Activated T-cell treated with anti-CD3 and anti-CD28 coated beads, Interleukin-2, amount 50 U/mL, for 1 hour (primary cell): Measurements from ENCODE around the gene PACRGL.

Experiments used
- DNase-seq: peaks from one replicate; pipeline ENCODE4 v3.0.0-alpha.2; 2020

PACRGL gene

GRCh38 chr4:20700007-20700761 lies at the start of gene PACRGL:
Gene PACRGL, plus strand, starts transcription at chr4:20700458. Its CDS starts 4,024 bp downstream, at chr4:20704482.
- DNase-seq = peak; percentile 90

DNA sequence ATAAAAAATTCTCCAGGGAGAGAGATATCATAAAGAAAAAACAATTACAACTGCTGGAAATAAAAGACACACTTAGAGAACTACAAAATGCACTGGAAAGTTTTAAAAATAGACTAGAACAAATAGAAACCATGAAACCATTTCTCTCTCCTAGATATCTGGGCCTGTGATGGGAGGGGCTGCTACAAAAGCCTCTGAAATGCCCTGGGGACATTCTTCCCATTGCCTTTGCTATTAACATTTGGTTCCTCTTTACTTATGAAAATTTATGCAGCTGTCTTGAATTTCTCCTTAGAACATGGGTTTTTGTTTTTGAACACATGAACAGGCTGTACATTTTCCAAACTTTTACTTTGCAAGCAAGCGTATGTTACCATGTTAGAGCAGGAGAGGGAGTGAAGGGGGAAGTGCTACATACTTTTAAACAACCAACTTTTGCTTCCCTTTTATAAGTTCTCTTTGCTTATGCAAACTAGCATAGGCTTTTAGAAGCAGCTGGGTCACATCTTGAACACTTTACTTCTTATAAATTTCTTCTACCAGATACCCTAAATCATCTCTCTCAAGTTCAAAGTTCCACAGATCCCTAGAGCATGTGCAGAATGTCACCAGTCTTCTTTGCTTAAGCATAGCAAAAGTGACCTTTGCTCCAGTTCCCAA lies 47.9 kb upstream of the PACRGL start:
- no peak for DNase-seq

GRCh38 chr4:20658456-20658855 lies 41.8 kb upstream of the PACRGL start:
- no peak for DNase-seq

DNA sequence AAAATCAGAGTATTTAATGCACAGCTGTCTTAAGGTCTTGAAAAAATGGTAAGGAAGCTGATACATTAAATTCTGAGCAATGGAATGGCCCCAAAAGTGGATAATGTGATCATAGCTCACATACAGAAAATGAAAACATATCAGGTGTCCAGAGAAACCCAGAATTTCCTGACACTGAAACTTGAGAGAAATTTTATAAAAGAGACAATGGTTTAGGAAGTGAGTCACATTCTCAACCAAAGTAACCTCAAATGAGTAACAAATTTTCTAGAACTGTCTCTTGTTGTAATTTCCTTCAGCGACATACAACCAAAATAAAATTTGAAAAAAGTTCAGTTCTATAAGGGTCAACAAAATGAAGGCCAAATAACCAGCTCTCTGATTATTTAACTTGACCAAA lies 37.4 kb upstream of the PACRGL start:
- no peak for DNase-seq

GRCh38 chr4:20666012-20666860 lies 34.0 kb upstream of the PACRGL start:
- DNase-seq = no peak

DNA sequence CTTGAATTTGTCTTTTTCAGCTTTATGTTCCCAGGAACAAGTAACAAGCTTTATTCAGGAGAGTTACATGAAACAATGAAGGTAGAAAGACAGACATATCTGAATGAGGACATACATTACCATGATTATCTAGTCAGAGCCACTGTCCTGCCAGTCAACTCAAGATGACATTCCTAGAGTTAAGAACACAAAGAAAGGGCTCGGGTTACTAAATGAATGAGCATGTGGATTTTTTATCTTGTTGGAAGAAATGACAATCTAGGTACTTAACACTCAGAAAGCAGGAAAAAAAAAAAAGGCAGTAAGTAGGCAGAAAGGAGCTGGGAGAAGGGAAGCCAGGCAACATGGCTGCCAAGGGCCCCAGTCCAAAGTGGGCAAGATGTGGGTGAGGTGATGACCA lies 28.0 kb upstream of the PACRGL start:
- no peak for DNase-seq

DNA sequence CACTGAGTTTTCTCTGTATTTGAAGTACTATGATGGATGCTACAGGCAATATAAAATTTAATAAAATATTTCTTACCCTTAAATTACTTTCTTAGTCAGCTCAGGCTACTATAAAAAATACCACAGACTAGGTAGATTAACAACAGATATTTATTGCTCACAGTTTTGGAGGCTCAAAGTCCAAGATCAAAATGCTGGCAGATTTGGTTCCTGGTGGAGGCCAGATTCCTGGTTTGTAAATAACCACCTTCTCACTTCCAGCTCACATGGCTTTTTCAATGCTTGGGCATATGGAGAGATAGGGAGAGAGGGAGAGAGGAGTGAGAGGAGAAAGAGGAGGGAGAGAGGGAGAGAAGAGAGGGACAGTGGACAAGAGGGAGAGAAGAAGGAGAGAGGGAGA lies 24.5 kb upstream of the PACRGL start:
- DNase-seq = no peak

GRCh38 chr4:20676501-20677197 lies 23.6 kb upstream of the PACRGL start:
- no peak for DNase-seq

- DNase-seq = no peak
Measured at GRCh38 chr4:20678400-20678799, 21.9 kb upstream of the PACRGL start.

GRCh38 chr4:20679951-20680350 lies 20.3 kb upstream of the PACRGL start:
- DNase-seq = no peak

DNA sequence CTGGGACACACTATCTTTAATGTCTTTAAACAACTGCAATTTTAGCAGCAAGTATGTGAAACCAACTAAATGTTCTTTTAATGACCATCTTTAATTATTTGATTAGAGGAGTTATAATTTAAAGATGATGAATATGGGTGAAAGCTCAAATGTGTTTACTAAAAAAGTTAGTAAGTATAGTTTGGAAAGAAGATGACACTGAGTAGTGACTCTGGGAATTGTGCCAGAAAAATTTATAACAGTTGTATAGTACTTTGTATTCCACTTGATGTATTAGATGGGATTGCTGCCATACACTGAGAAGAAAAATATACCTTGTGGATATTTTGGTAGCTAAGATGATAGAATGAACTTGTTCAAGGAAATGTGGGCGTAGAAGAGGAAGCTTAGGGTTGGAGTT lies 19.5 kb upstream of the PACRGL start:
- no peak for DNase-seq

GRCh38 chr4:20681271-20681670 lies 19.0 kb upstream of the PACRGL start:
- no peak for DNase-seq

- DNase-seq = no peak
Measured at GRCh38 chr4:20682853-20683252, 17.4 kb upstream of the PACRGL start.

DNA sequence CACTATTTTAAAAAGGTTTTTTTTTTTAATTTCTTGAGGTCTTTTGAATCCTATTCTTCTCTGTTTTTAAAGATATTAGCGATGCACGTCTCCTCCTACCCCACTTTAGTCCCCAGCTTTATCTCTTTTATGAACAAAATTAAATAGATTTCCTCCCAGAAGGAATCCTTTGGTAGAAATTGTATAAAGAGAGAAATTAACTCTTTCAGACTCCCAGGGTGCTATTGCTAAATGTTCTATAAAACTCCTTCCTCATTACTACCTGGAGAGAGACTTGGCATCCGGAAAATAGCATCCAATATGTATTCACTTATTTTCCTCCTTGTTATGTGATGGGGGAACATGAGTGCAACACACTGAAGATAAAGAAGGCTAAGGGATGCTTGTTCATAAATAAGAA lies 16.5 kb upstream of the PACRGL start:
- no peak for DNase-seq

- DNase-seq = no peak
Measured at GRCh38 chr4:20684852-20685763, 15.2 kb upstream of the PACRGL start.

GRCh38 chr4:20687864-20688263 lies 12.4 kb upstream of the PACRGL start:
- DNase-seq = no peak

DNA sequence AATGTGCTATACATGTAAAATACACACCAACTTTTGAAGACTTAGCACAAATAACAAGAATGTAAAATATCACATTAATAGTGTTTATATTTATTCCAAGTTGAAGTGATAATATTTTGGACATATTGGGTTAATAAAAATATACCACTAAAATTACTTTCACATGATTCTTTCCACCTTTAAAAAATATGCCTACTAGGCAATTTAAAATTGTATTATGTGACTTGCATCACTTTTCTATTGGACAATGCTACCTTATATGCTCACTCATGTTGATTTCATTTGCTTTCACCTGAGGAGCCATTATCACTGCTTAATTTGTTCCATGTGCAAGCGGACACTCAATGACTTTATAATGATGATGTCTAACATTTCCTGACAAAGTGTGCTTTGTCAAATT lies 3.4 kb upstream of the PACRGL start:
- no peak for DNase-seq

DNA sequence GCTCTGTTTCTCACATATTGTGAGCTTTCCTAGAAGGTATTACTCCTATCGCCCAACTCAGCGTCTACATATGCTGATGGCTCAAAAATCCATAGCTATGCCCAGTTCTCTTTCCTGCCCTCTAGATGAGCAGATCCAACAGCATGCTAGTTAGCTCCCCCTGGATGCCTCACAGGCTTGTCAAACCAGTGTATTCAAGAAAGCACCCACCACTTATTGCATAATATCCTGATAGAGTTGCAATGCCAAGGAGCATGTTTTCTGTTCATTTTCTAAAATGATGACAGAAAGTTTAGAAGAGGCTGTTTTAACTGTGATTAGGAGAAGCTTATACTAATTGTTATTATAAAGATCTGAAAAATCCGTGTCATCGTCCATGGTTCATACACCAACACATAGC lies 1.9 kb upstream of the PACRGL start:
- no peak for DNase-seq

DNA sequence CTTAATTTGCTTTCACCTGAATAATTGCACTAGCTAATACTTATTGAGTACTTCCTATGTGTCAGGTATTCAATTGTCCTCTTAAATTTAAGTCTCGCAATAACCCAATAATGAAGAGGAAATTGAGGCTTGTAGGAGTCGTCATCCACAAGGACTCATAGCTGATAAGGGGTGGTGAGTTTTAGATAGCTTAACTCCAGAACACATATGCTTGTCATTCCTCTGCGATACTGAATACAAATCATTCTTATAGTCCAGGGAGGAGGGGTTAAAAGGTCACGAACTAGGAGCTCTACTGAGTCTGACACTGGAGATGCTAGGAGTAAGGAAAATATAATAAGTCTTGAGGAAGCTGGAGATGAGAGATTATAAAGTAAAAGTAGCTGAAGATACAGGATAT lies 1.4 kb upstream of the PACRGL start:
- DNase-seq = no peak

- DNase-seq = no peak
Measured at GRCh38 chr4:20711335-20711734, 11.1 kb downstream of the PACRGL start.

- DNase-seq = no peak
Measured at GRCh38 chr4:20723019-20723418, 22.8 kb downstream of the PACRGL start.

DNA sequence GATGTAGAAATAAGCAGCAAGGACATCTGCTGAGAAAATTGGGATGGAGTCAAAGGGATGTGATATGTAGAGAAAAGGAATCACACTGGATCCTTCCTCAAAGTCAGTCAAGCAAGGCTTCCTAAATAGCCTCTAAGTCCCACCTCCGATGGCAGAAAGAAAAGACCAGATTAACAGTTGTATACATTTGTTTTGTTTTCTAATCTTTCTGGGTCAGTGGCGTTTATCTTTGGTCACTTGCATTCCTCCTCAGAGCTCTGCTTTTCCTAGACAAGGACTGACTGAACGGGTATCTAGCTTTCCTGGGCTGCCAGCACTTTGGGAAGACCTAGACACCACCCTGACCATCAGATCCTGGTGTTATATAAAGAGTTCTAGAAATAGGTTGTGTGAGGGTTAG lies 23.2 kb downstream of the PACRGL start:
- DNase-seq = no peak
